ENCODE data around the gene RAMP1.

DNA sequence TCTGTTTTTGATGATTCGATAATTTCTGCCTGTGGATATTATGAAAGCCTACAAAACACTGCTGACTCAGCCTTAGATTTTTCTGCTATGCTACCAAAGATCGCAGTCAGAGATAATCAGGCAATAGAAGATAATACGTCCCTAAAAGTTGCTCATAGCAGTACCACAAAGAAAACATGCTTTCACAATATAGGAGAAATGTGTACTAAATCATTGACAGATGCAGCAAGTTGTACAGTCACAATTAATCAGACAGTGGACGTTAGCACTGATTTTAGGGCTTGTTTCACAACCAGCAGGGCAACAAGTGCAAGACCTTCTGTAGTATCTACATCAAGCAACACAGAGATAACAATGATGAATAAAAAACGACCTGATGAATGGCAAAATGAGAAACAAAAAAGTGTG, 41.4 kb upstream of the RAMP1 start:
- TF ChIP-seq, protein P1, sequence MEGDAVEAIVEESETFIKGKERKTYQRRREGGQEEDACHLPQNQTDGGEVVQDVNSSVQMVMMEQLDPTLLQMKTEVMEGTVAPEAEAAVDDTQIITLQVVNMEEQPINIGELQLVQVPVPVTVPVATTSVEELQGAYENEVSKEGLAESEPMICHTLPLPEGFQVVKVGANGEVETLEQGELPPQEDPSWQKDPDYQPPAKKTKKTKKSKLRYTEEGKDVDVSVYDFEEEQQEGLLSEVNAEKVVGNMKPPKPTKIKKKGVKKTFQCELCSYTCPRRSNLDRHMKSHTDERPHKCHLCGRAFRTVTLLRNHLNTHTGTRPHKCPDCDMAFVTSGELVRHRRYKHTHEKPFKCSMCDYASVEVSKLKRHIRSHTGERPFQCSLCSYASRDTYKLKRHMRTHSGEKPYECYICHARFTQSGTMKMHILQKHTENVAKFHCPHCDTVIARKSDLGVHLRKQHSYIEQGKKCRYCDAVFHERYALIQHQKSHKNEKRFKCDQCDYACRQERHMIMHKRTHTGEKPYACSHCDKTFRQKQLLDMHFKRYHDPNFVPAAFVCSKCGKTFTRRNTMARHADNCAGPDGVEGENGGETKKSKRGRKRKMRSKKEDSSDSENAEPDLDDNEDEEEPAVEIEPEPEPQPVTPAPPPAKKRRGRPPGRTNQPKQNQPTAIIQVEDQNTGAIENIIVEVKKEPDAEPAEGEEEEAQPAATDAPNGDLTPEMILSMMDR (IDR thresholded peaks at IDR 0.05) = no peak
- no peak for TF ChIP-seq POLR2A (IDR thresholded peaks at IDR 0.05)

All from right lobe of liver (tissue), 4 donors.